RWPE2 (cell line): ENCODE data around the gene PHLDB3.
A peak's percentile ranks its signal among the peaks of the same experiment; 100 is the strongest.

Source experiments
- ATAC-seq: fragments of 200-7000 bp; cut with Tn5 transposase; 3 replicates; pipeline ENCODE4 v1.9.1; 2021; ENCODE audit warnings: low read depth
- DNase-seq: peaks from one replicate; pipeline ENCODE4 v3.0.0-alpha.2; 2020; ENCODE audit warnings: low spot score
- H3K27ac ChIP-seq: fragments of 450-650 bp; 2 replicates; pipeline ENCODE4 v1.5.1; 2017; ENCODE audit warnings: mild to moderate bottlenecking; ENCODE audit not compliant: poor library complexity, severe bottlenecking
- H3K27me3 ChIP-seq: fragments of 250-450 bp; sonication (Bioruptor Pico); 2 replicates; pipeline ENCODE4 v1.5.1; 2021; ENCODE audit warnings: mild to moderate bottlenecking, moderate library complexity; ENCODE audit not compliant: insufficient read depth, poor library complexity, severe bottlenecking
- H3K36me3 ChIP-seq: fragments of 250-450 bp; sonication (Bioruptor Pico); 2 replicates; pipeline ENCODE4 v1.5.1; 2020; ENCODE audit warnings: low read depth, mild to moderate bottlenecking, moderate library complexity
- H3K4me1 ChIP-seq: fragments of 250-450 bp; sonication (Bioruptor Pico); 2 replicates; pipeline ENCODE4 v1.5.1; 2021; ENCODE audit warnings: mild to moderate bottlenecking, moderate library complexity; ENCODE audit not compliant: insufficient read depth, poor library complexity, severe bottlenecking
- H3K4me3 ChIP-seq: fragments of 250-450 bp; sonication (Bioruptor Pico); 2 replicates; pipeline ENCODE4 v1.5.1; 2021; ENCODE audit warnings: mild to moderate bottlenecking, moderate library complexity; ENCODE audit not compliant: severe bottlenecking
- H3K9me3 ChIP-seq: fragments of 250-450 bp; sonication (Bioruptor Pico); 2 replicates; pipeline ENCODE4 v1.5.1; 2021; ENCODE audit warnings: mild to moderate bottlenecking, moderate library complexity; ENCODE audit not compliant: severe bottlenecking
- TF ChIP-seq, protein P1 (sequence below): fragments of 450-650 bp; IDR thresholded peaks from one replicate; pipeline ENCODE4 v1.5.1; 2017; ENCODE audit warnings: mild to moderate bottlenecking, moderate library complexity; ENCODE audit not compliant: poor library complexity, severe bottlenecking

The PHLDB3 gene

DNA sequence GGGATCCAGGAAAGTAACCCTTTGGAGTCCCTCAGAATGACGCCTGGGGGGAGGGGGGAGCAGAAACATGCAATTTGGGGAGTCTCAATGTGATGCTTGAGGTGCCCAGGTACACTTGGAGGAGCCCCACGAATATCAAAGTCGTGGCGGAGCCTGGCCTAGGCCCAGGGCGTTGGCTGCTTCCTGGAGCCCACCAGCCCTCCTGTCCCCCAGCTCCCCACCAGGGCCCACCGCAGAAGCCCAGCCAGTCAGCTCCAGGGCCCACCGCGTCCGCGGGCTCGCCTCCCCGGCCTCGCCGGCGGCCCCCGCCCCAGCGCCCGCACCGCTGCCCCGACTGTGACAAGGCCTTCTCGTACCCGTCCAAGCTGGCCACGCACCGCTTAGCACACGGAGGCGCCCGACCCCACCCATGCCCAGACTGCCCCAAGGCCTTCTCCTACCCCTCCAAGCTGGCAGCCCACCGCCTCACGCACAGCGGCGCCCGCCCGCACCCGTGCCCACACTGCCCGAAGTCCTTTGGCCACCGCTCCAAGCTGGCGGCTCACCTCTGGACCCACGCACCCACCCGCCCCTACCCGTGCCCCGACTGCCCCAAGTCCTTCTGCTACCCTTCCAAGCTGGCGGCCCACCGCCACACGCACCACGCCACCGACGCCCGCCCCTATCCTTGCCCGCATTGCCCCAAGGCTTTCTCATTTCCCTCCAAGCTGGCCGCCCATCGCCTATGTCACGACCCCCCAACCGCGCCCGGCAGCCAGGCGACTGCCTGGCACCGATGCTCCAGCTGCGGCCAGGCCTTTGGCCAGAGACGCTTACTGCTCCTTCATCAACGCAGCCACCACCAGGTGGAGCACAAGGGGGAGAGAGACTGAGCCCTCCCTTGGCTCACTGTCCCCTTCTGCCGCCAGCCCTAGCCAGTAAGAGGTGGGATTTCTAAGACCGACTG lies 30.5 kb upstream of the PHLDB3 start:
- Histone ChIP-seq H3K27me3 (no peaks in the 10 kb centered on the region), H3K4me1 (peaks cover 4% of the 10 kb centered on the region), H3K36me3 (peaks cover 19% of the 10 kb centered on the region), H3K9me3 (no peaks in the 10 kb centered on the region), H3K27ac (peak overlapping the region; percentile 81), H3K4me3 (no peak overlapping the region)
- ATAC-seq, result no peak
- TF ChIP-seq, protein P1, sequence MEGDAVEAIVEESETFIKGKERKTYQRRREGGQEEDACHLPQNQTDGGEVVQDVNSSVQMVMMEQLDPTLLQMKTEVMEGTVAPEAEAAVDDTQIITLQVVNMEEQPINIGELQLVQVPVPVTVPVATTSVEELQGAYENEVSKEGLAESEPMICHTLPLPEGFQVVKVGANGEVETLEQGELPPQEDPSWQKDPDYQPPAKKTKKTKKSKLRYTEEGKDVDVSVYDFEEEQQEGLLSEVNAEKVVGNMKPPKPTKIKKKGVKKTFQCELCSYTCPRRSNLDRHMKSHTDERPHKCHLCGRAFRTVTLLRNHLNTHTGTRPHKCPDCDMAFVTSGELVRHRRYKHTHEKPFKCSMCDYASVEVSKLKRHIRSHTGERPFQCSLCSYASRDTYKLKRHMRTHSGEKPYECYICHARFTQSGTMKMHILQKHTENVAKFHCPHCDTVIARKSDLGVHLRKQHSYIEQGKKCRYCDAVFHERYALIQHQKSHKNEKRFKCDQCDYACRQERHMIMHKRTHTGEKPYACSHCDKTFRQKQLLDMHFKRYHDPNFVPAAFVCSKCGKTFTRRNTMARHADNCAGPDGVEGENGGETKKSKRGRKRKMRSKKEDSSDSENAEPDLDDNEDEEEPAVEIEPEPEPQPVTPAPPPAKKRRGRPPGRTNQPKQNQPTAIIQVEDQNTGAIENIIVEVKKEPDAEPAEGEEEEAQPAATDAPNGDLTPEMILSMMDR, result peak; percentile 45
- no peak for DNase-seq

DNA sequence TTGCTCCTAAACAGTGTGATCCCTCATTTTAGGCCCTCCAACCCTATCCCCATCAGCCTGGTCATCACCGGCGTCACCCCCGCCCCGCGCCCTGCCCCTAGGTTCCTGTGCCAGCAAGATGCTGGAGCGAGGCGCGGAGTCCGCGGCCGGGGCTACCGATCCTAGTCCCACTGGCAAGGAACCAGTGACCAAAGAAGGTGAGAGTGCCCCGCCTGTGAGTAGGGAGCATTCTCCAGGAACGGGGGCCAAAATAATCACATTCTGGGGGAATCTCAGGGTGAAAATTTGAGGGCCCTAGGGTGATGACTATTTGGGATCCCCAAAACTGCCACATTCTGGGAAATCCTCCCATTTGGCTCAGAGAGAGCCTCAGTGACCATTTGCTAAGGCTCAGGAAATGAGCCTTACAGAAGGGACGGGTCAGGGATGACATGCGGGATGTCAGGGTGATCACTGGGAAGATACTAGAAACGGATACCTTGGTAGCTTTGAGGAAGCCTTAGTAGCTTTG lies 29.8 kb upstream of the PHLDB3 start:
- peaks cover 16% of the 10 kb centered on the region for H3K36me3 ChIP-seq
- DNase-seq (no peak), ATAC-seq (no peak)
- peak overlapping the region; percentile 81 for H3K27ac ChIP-seq
- peak overlapping the region; percentile 4 for H3K4me3 ChIP-seq
- H3K27me3 ChIP-seq, result no peaks in the 10 kb centered on the region
- no peaks in the 10 kb centered on the region for H3K9me3 ChIP-seq
- H3K4me1 ChIP-seq, result peaks cover 9% of the 10 kb centered on the region
- TF ChIP-seq, protein P1, result no peak

DNA sequence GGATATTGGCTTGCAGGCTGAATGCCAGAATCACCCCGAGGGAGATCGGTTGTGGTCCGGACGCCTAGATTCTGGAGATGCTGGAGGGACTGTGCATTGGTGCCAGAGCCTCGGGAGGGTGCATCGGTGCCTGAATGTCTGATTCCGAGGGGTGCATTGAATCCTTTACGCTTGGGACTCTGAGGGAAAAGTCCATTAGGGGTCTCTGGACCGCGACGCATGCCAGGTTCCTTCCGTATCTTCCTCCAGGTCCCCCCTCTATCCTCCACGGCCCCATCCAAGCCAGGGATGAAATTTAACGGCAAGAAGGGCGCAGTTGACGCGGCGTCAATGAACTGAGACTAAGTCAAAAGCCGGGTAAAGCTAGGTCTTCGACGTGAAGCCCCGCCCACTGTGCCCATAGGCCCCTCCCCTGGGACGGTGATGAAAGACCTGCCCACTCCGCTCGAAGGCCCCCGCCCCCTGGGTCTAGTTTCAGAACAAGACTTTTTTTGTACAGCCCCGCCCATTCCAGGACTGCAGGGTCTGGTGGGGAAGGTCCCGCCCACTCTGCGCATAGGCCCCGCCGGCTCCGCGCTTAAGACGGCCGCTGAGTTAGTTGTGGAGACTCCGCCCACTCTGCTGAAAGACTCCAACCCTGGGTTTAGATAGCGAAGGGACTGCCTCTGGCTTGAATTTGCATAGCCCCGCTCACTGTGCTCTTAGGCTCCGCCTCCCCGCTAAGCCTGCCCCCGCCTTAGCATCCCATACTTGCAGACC lies 29.2 kb upstream of the PHLDB3 start:
- H3K4me3 ChIP-seq, result peak overlapping the region; percentile 32
- H3K27ac ChIP-seq, result peak overlapping the region; percentile 81
- DNase-seq (peak; percentile 100), ATAC-seq (peak; percentile 88)
- no peaks in the 10 kb centered on the region for H3K27me3 ChIP-seq
- H3K9me3 ChIP-seq, result no peaks in the 10 kb centered on the region
- TF ChIP-seq, protein P1, result no peak
- H3K4me1 ChIP-seq, result peaks cover 9% of the 10 kb centered on the region
- H3K36me3 ChIP-seq, result peaks cover 10% of the 10 kb centered on the region

DNA sequence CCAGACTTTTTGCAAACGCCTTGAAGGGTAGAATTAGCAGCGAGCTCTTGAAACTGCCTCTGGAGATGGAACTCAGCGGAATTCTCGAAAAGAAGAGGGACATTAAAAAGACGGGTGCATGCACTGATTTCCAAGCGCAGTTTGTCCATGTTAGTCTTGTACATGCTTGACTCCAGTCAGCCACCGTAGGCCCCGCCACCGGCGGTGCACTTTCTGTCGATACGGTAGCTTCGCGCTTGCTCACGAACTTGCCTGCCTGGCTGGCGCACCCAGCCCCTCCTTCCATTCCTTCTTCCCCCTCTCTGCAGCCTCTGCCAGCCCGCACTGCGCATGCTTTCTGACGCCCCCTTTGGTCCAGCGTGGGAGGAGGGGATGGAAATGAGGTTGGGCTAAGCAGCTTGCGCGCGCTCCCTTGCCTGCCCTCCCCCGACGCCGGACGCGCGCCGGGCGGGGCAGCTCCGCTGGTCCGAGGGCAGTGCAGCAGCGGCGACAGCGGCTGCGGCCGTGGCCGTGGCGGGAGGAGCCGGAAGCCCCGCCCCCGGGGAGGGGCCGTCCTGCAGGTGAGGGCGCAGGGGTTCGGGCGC lies 28.5 kb upstream of the PHLDB3 start, which contains the start of gene ZNF575:
Gene ZNF575, plus strand, starts transcription at position 227 of the 584 bp plus-strand sequence. CDS start 1,235 bp downstream, outside the sequence.
- ATAC-seq, result peak; percentile 58
- peaks cover 3% of the 10 kb centered on the region for H3K36me3 ChIP-seq
- peaks cover 9% of the 10 kb centered on the region for H3K4me1 ChIP-seq
- H3K4me3 ChIP-seq, result peak within 1 kb of the TSS; percentile 32
- H3K27ac ChIP-seq, result peak within 1 kb of the TSS; percentile 81
- TF ChIP-seq, protein P1, result no peak
- H3K9me3 ChIP-seq, result no peaks in the 10 kb centered on the region
- no peaks in the 10 kb centered on the region for H3K27me3 ChIP-seq
- peak; percentile 92 for DNase-seq
